Activated T-helper 9 cell treated with anti-CD3 and anti-CD28 coated beads, Interleukin-2, amount 50 U/mL, for 16 hours (primary cell): ENCODE results near the gene DELE1.
"Not testable (repeated sequence)": the region's sequence is repeated elsewhere in the genome, so short reads cannot be mapped to it uniquely, and the experiment has no call there.

Experiments used
- DNase-seq: peaks from one replicate; pipeline ENCODE4 v3.0.0-alpha.2; 2020; ENCODE audit warnings: low read depth

Gene DELE1

DNA sequence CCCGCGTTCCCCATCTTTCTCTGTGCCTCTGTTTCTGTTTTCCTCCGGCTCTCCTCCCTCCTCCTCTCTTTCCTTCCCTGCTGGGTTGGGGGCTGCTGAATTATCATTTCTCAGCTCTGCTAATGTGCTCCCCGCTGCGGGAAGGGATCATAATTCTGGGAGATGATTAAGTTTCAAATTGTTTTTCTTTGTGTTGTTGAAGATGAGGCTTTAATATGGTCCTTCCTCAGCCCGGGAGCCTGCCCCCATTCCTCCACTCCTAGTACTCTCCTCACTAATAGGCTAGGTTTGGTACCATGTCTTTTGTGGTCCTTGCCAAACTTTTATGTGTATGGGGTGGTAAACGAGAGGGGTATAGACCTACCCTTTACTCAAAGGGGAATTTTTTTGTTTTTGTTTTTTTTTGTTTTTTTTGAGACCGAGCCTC lies 39.8 kb upstream of the DELE1 start:
- no peak for DNase-seq

DNA sequence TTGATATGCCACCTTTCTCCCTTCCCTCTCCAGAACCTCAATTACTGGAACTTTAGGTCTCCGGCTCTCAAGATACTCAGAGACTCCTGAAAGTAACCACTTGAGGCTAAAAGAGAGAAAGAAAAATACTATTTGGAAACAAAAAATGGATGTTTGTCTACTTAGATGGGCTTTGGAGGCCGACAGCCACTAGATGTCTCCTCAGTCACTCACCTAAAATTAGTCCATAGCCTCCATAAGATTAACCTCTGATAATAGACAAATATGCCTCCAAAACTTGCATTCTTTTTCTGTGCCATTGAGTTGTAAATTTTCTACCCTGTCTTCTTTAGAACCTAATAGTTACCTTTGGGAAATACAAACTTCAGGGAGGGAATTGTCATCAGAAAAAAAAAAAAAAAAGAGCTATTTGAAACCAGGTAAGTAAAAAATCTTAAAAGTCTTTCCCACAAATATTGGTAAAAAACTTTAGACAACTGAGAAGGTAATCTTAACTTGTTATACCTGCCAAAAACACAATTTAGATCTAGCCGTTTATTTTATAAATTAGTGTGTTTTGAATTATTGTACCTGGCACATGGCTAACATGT lies 34.3 kb upstream of the DELE1 start:
- no peak for DNase-seq

DNA sequence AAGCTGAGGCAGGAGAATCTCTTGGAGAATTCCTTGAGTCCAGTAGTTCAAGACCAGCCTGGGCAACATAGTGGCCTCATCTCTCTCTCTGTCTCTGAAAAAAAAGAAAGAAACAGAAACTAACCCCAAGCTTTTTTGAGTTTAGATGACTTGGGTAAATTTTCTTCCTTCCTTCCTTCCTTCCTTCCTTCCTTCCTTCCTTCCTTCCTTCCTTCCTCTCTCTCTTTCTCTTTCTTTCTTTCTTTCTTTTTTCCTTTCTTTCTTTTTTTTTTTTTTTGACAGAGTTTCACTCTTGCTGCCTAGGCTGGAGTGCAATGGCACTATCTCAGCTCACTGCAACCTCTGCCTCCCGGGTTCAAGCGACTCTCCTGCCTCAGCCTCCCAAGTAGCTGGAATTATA lies 33.2 kb upstream of the DELE1 start:
- DNase-seq = not testable (repeated sequence)

DNA sequence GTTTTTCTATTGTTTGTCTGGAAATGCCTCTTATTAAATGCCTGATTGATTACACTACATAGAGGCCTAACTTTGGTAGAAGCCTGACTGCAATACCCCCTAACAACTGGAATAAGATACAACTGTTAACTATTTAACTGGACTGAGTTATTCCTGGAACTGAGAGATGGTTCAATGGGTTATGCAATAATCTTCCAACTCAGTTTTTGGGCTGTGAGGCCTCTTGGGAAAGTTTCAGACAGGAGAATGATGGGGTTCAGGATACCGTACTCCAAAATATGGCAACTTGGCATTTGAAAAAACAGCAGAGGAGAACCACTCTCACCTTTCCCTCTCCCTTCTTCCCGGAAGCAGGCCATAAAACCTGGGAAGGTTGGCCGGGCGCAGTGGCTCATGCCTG lies 26.2 kb upstream of the DELE1 start:
- DNase-seq = no peak

DNA sequence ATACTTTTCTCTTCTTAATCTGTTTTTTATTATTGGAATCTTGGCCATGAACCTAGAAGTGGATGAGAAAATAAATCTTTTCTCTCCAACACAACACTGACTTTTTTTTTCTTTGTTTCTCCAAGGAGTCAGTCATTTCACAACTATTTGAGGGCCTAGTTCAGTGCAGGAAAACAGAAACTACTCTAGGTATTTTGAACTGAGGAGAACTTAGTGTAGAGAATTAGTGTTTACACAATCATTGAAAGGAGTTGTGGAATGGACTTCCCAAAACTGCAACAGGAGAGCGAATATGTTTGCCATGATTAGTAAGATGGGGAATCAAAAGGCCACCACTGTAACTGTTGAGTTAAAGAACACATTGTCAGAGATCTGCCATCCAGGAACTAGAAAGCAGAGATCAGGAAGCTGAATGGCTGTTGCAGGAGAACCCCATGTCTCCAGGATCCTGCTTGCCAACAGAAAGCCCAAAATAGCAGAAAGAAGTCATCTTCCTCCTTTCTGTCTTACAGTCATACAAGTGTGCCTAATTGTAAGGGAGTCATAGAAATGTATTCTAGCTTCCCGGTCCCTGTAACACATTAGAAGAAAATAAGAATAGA lies 25.1 kb upstream of the DELE1 start:
- DNase-seq = no peak

DNA sequence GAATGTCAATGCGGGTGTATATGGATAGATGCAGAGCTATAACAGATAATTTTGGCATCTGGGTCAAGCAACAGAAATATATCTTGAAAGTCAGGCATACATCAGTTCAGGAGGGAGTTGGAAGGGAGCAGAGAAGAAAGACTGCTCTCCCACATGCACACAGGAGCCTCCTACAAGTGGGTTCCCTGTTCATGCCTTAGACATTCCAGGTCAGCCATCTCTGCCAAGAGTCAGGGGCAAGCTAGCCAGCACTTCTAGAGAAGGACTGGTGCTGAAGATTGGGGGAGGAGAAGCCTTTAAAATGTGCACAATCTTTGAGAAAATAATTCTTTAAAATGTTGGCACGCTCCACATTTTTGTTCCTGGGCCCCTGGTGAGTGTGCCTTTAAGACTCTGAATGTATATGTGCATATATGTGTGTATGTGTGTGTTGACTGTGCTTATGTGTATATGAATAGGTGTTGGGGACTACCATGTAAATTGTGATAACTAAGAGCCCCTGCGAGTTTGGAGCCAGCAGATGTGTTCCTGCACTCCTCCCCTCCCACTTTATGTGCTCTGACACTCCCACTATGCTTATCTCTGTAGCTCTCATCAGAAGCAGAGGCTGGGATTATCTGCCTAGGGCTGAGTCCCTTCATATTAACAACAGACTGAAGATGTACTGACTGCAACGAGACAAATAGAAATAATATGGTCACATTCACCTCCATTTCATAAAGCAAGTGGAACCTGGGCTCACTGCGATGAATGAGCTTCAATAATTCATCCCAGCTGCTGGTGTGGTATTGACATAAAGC lies 21.5 kb upstream of the DELE1 start:
- DNase-seq = no peak

DNA sequence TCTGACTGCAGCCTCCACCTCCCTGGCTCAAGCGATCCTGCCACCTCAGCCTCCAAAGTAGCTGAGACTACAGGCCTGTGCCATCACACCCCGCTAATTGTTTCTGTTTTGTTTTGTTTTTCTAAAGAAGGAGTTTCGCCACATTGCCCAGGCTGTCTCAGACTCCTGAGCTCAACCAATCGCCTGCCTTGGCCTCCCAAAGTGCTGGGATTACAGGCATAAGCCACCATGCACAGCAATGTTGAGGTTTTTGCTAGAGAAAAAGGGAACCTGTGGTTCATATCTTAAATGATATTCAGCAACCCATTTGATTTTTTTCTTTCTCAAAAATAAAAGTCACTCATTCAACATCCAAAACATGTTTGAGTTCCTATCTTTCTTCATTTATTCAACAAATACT lies 20.4 kb upstream of the DELE1 start:
- no peak for DNase-seq

DNA sequence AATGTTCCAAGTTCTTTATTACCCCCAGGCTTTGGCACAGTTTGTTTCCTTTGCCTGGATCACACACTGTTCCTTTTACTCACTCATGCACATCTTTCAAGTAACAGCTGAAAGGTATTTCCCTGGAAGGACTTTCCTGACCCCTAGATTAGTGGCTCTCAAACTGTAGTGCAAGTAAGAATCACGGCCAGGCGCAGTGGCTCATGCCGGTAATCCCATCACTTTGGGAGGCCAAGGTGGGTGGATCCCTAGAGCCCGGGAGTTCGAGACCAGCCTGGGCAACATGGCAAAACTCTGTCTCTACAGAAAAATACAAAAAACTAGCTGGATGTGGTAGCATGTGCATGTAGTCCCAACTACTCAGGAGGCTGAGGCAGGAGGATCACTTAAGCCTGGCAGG lies 19.1 kb upstream of the DELE1 start:
- DNase-seq = no peak

DNA sequence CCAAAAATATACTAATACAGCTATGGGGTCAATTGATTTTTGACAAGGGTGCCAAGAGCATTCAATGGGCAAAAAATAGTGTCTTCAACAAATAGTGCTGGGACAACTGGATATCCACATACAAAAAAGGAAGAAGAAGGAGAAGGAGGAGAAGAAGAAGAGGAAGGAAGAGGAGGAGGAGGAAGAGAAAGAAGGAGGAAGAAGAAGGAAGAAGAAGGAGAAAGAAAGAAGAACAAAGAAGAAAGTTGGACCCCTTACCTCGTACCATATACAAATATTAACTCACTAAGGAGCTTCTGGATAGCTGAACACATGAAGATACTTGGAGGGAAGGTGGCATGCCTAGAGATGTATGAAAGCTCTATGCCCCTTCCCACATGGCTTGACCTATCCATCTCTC lies 17.2 kb upstream of the DELE1 start:
- no peak for DNase-seq

DNA sequence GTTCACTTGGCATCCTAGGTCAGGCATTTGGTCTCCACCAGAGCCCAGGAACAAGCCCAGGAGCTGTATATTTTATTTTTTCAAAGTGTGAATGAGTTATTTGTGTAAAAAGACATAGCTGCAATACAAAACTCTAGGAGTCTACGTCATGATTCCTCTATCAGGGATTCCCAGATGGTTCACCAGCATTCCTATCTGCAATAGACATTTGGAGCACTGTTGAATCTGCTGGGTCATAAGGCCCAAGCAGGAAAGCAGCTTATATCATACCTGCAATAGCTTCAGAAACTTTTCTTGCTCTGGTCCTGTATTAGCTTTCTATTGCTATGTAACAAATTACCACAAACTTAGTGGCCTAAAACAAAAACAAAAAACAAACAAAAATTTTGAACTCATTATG lies 16.7 kb upstream of the DELE1 start:
- no peak for DNase-seq

DNA sequence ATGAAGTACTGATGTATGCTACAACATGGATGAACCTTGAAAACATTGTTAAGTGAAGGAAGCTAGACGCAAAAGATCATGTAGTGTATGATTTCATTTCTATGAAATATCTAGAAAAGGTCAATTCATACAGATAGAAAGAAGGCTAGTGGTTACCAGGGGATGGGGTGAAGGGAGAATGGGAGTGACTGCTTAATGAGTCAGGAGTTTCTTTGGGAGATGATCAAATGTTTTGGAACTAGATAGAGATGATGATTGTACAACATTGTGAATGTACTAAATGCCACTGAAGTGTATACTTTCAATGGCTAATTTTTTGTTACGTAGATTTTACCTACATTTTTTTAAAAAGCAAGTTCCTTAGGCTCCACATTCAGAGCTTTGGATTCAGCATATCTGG lies 14.9 kb upstream of the DELE1 start:
- DNase-seq = no peak

DNA sequence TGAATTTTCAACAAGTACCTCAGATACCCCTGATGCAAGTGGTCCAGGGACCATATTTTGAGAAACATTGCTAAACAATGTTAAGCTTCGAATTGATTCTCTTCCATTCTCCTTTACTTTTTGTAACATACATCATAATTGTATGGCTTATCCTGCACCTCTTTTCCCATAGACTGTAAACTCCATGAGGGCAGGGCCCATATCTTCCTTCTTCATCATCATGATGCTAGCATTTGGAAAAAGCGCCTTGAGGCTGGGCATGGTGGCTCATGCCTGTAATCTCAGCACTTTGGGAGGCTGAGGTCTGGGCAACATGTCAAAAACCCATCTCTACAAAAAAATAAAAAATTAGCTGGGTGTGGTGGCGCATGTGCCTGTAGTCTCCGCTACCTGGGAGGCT lies 14.5 kb upstream of the DELE1 start:
- no peak for DNase-seq

DNA sequence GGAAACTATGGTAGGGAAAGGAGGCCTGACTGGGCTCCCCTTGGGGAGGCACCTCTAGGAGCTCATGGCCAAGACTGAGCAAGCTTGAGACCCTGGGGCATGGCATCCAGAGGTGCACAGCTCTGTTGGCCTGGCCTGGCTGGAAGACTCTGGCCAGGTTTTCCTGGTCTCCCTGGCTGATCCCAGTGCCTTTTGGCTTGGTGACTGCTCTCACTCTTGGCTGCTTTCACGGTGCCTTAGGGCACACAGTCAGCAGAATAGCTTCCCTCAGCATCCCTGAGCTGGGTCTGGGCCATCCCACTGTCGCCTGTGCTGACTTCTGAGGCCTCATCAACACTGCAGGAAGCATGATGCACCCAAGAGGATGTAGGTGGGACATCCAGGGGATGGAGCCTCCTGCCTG lies 13.4 kb upstream of the DELE1 start:
- DNase-seq = no peak

DNA sequence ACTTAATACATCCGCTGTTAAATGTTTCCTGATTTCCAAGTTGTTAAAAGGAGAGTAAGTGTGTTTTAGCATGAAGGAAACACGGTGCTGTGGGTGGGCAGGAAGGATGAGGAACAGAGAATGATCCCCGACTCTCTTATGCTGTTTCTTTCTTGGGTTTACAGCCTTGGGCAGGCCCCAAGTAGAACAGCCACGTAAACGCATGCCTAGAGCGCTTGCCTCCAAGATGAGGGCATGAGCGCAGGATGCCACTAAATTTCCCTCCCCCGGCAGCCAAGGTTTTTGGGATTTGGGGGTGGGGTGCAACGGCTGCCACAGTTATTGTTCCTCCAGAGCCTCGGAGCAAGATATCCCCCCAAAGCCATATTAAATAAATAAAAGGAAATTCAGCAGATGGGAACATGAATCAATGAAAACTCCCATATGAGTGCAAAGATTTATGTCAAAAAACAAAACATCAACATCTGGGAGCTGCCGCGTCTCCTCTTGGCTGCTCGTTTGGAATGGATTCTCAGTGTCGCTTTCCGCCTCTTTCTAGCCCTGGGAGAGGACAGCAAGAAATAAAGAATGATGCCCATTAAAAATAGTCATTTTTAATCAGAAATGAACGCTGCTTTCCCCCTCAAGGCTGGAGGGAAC lies 10.0 kb upstream of the DELE1 start:
- no peak for DNase-seq

DNA sequence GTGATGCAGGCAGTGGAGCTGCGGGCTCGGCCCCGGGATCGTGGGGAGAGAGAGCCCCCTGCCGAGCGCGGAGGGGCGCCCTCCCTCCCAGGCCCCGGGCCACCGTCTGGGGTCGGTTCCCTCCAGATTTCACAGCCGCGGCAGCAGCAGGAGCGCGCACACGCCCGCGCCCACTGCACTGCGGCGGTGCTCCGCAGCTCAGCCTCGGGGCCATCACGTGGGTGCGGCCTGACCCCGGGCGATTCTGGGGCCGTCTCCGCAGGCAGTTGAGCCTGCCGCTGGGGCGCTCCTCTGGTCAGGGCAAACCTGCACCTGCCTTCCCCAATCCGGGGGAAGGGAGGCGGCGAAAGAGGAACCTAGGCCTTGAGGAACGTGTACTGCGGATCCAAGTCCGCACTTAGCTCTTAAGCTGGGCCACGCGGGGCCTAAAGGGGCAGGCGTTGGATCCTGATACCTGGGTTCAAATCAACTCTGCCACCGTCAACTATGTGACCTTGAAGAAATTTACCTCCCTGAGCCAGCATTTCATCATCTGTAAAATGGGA lies 9.4 kb upstream of the DELE1 start:
- no peak for DNase-seq

DNA sequence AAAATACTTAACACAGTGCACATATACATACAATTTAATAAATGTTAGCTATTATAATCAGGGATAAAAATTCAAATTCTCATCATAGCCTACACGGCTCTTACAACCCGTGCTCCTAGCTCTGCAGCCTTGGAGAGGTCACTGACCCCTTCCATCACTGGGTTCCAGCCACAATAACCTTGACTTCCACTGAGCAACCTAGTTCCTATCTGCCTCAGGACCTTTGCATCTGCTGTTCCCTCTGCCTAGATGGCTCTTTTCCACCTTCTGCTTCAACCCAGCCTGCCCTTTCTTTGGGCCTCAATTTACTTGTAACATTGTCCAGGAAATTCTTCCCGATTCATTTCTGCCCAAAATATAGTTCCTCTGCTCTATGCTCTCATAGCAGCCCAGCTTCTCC lies 8.9 kb upstream of the DELE1 start:
- DNase-seq = no peak

DNA sequence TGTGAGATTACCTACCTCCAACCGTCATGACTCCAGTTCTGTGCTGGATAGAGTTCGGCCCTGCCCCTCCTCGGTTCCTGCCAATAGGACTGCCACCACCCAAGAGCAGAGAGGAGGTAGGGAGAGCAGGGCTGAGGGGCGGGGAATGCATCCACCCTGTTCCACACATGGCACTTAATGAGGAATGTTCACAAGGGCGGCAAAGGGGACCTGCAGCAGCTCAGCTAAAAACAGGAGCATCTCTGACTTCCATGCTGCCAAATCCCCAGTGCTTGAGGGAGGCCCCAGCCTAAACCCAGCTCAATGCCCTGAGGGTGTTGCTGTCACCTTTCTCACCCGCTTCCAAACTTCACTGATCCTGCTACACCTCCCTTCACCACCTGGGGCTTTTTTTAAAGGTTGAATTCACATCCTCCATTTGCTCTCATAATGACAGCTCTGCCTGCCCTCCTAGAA lies 7.8 kb upstream of the DELE1 start:
- no peak for DNase-seq

DNA sequence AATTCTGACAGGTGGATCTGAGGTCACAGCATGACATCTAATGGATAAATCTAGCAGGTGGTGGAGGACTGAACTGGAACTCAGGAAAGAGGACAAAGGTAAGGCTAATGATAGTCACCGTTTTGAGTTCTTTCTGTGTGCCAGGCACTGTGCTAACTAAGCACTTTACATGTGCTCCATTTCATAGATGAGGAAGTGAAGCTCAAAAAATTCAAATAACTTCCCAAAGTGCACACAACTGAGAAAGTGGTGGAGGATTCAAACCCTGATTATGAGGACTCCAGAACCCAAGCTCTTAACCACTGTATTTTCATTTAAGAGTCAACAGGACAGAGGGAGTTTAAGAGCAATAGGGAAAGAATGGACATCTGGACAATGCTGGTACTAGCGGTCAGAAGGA lies 7.1 kb upstream of the DELE1 start:
- no peak for DNase-seq

DNA sequence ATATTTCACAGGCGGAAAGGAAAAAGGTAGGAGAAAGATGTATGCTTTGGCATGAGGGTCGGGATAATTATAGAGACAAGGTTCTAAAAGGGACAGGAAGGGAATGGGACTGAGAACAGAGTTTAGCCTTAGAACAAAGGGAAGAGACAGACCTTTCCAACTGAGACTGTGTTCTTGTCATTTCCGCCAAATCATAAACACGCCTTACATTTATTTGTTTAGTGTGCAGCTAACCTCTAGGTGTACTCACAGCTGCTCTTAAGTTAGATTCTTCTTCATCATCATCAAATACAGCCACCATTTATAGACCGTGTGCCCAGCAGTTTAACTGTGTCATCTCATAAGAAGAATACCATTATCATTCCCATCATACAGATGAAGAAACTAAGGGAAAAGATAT lies 5.9 kb upstream of the DELE1 start:
- no peak for DNase-seq

DNA sequence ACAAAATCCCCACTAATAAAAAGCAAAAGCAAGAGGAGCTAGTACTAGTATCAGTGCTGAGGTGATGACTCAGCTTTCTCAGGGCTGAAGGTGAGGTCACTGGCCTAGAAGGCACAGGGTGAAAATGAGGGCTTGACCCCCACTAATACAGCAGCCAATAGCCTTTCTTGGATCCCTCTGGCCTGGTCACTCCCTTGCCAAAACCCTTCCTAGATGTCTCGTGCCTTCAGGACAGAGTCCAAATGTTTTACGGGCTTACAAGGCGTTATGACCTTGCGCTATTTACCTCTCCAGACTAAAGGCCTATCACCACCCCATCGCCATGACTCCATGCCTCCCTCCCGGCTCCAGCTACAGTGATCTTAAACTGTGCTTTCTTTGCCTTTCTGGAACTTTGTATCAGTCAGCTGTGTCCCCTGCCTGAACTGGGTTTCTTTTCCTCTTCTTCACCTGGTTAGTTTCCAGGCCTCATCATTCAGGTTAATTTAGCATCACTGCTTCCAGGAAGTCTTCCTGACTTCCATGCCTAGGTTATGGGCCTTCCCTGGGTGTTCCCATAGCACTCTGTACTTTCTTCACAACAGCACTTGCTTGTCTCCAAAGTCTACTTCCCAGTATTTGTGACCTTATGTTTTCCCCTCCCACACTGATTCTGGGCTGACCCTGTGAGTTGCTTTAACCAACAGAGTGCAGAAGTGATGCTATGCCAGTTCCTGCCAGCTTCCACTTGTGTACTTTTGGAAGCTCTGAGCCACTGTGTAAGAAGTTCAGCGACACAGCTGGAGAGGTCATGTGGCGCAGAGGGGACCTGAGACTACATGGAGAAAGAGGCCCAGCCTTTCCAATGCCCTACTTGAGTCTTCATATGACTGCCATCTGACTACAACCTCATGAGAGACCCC lies 4.2 kb upstream of the DELE1 start:
- no peak for DNase-seq

DNA sequence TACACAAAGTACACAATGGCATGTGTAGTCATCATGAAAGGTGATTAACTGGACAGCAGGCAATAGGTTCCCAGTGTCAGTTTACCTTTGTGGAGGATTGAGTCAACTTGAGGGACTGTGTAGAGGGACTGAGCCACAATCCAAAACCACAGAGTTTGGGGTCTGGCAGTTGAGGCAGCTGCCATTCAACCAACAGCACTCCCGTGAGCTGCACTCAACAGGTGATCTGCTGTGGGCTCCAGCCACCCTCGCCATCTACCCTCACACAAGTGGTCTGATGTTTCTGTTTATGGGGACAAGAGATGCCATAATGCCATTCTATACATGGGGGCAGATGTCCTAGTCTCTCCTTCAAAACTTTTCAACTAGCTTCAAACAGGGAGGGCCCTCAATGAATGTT lies 2.9 kb upstream of the DELE1 start:
- DNase-seq = no peak
